GM19025 (cell line): ENCODE results near the gene NEU1.
A peak's percentile ranks its signal among the peaks of the same experiment; 100 is the strongest.

ENCODE experiments used
- ATAC-seq: cut with Tn5 transposase; IDR thresholded peaks from one replicate; pipeline ENCODE4 v1.9.1; 2021; ENCODE audit warnings: mild to moderate bottlenecking, low read depth, moderate library complexity; ENCODE audit not compliant: unreplicated experiment

Gene NEU1

GRCh38 chr6:31896856-31897611, 34.4 kb upstream of the NEU1 start:
- peak; percentile 6 for ATAC-seq

- no peak for ATAC-seq
Measured at GRCh38 chr6:31896493-31896855, 33.9 kb upstream of the NEU1 start.

GRCh38 chr6:31892821-31893220, 30.2 kb upstream of the NEU1 start:
- ATAC-seq, result no peak

- no peak for ATAC-seq
Measured at GRCh38 chr6:31889331-31889972, 26.8 kb upstream of the NEU1 start.

- ATAC-seq, result no peak
Measured at GRCh38 chr6:31888276-31889258, 25.9 kb upstream of the NEU1 start.

- no peak for ATAC-seq
Measured at GRCh38 chr6:31887173-31888007, 24.8 kb upstream of the NEU1 start.

- ATAC-seq, result no peak
Measured at GRCh38 chr6:31886541-31886991, 23.9 kb upstream of the NEU1 start.

- ATAC-seq, result no peak
Measured at GRCh38 chr6:31884528-31885035, 22.0 kb upstream of the NEU1 start.

- ATAC-seq, result no peak
Measured at GRCh38 chr6:31883676-31884075, 21.1 kb upstream of the NEU1 start.

GRCh38 chr6:31882344-31882743, 19.7 kb upstream of the NEU1 start:
- ATAC-seq, result no peak

- ATAC-seq, result no peak
Measured at GRCh38 chr6:31881136-31881859, 18.7 kb upstream of the NEU1 start.

GRCh38 chr6:31880616-31881015, 18.0 kb upstream of the NEU1 start:
- no peak for ATAC-seq

GRCh38 chr6:31879901-31880300, 17.3 kb upstream of the NEU1 start:
- no peak for ATAC-seq

- ATAC-seq, result no peak
Measured at GRCh38 chr6:31879143-31879542, 16.5 kb upstream of the NEU1 start.

GRCh38 chr6:31878726-31879125, 16.1 kb upstream of the NEU1 start, which contains the start of gene SLC44A4:
SLC44A4 (minus strand) TSS chr6:31878997; CDS start chr6:31878980, 17 bp downstream.
- ATAC-seq, result no peak

- no peak for ATAC-seq
Measured at GRCh38 chr6:31878222-31878621, 15.6 kb upstream of the NEU1 start.

- ATAC-seq, result no peak
Measured at GRCh38 chr6:31877651-31878161, 15.1 kb upstream of the NEU1 start.

- no peak for ATAC-seq
Measured at GRCh38 chr6:31877125-31877650, 14.6 kb upstream of the NEU1 start.

GRCh38 chr6:31876357-31876756, 13.7 kb upstream of the NEU1 start:
- ATAC-seq, result no peak
